Hepatocyte (in vitro differentiated cells): ENCODE measurements around the gene TMEM258. TPM values are rescaled to one million over a fixed set of nuclear protein-coding genes. Genes with fewer than 3 reads are reported as not detected.

ENCODE experiments used
- DNase-seq: peaks from one replicate; pipeline ENCODE4 v3.0.0-alpha.2; 2016; ENCODE audit warnings: low spot score
- H2AFZ ChIP-seq: fragments of 200-600 bp; sonication (generic); 2 replicates; pipeline ENCODE4 v1.6.0; 2016; ENCODE audit warnings: antibody characterized with exemption, mild to moderate bottlenecking
- H3K27ac ChIP-seq: fragments of 200-600 bp; sonication (generic); 2 replicates; pipeline ENCODE4 v1.5.1; 2016; ENCODE audit warnings: mild to moderate bottlenecking
- H3K27me3 ChIP-seq: fragments of 200-600 bp; sonication (generic); 2 replicates; pipeline ENCODE4 v1.6.1; 2016
- H3K36me3 ChIP-seq: fragments of 200-600 bp; sonication (generic); replicated peaks from 2 replicates; pipeline ENCODE4 v1.5.1; 2016; ENCODE audit warnings: low read depth; ENCODE audit not compliant: insufficient read depth
- H3K4me1 ChIP-seq: fragments of 200-600 bp; sonication (generic); 2 replicates; pipeline ENCODE4 v1.5.1; 2016; ENCODE audit warnings: mild to moderate bottlenecking, moderate library complexity; ENCODE audit not compliant: insufficient read depth
- H3K4me2 ChIP-seq: fragments of 200-600 bp; sonication (generic); 2 replicates; pipeline ENCODE4 v1.6.0; 2016
- H3K4me3 ChIP-seq: fragments of 200-600 bp; sonication (generic); 2 replicates; pipeline ENCODE4 v1.5.1; 2016; ENCODE audit warnings: mild to moderate bottlenecking
- H3K79me2 ChIP-seq: fragments of 200-600 bp; sonication (generic); 2 replicates; pipeline ENCODE4 v1.6.0; 2017; ENCODE audit warnings: mild to moderate bottlenecking
- H3K9me2 ChIP-seq: fragments of 200-600 bp; sonication (generic); replicated peaks from 2 replicates; pipeline ENCODE4 v1.6.0; 2017; ENCODE audit warnings: mild to moderate bottlenecking; ENCODE audit not compliant: insufficient read depth
- H3K9me3 ChIP-seq: fragments of 200-600 bp; sonication (generic); 2 replicates; pipeline ENCODE4 v1.5.1; 2016; ENCODE audit warnings: low read depth, mild to moderate bottlenecking
- H4K20me1 ChIP-seq: fragments of 200-600 bp; sonication (generic); 2 replicates; pipeline ENCODE4 v1.6.0; 2016; ENCODE audit warnings: mild to moderate bottlenecking; ENCODE audit not compliant: insufficient read depth, poor library complexity, severe bottlenecking
- EZH2 ChIP-seq: fragments of 200-600 bp; sonication (generic); IDR thresholded peaks from 2 replicates; pipeline ENCODE4 v1.6.1; 2016; ENCODE audit warnings: antibody characterized with exemption, mild to moderate bottlenecking, borderline replicate concordance
- EZH2phosphoT487 ChIP-seq: fragments of 200-600 bp; sonication (generic); IDR thresholded peaks from one replicate; pipeline ENCODE4 v1.6.1; 2018; ENCODE audit warnings: antibody characterized with exemption, mild to moderate bottlenecking, low read depth, moderate library complexity; ENCODE audit not compliant: unreplicated experiment, severe bottlenecking
- WGBS: methylation state at CpG from one replicate; pipeline ENCODE4 v1.1.6; 2016; ENCODE audit warnings: low lambda C conversion rate; ENCODE audit errors: missing lambda C conversion rate; 5-methylcytosine and 5-hydroxymethylcytosine counted together
- polyA plus RNA-seq: library from polyadenylated mRNA; unstranded; fragments of >200 nt; fragmentation: Nextera tagmentation; extraction: Ambion mirVana; gene quantifications from 2 replicates; pipeline ENCODE4 v1.2.1, GENCODE V29; 2016
- total RNA-seq: library from RNA; depleted of rRNA; stranded (reverse); fragments of >200 nt; gene quantifications from 2 replicates; pipeline ENCODE4 v1.2.3, GENCODE V29; 2014
- TF ChIP-seq, protein P1 (sequence below): fragments of 200-600 bp; sonication (generic); IDR thresholded peaks from 2 replicates; pipeline ENCODE4 v1.5.1; 2016; ENCODE audit warnings: antibody characterized with exemption, mild to moderate bottlenecking; ENCODE audit not compliant: poor library complexity

The TMEM258 gene
- total and polyA plus RNA-seq, 2 experiments from 2014 or later = 64.7 to 253 TPM

GRCh38 chr11:61768376-61769076 is 23.9 kb downstream of the TMEM258 start:
- Histone ChIP-seq H3K79me2 (peaks cover 29% of the 10 kb centered on the region), H3K36me3 (no peaks in the 10 kb centered on the region), H4K20me1 (no peaks in the 10 kb centered on the region), H3K4me1 (peaks cover 83% of the 10 kb centered on the region), H3K4me2 (peak overlapping the region; percentile 58), H2AFZ (no peak overlapping the region), H3K9me2 (no peaks in the 10 kb centered on the region), H3K27me3 (no peaks in the 10 kb centered on the region), H3K27ac (peak overlapping the region; percentile 75), H3K4me3 (no peak overlapping the region), H3K9me3 (no peaks in the 10 kb centered on the region)
- no peak for TF ChIP-seq EZH2phosphoT487
- no peak for TF ChIP-seq EZH2
- TF ChIP-seq, protein P1, sequence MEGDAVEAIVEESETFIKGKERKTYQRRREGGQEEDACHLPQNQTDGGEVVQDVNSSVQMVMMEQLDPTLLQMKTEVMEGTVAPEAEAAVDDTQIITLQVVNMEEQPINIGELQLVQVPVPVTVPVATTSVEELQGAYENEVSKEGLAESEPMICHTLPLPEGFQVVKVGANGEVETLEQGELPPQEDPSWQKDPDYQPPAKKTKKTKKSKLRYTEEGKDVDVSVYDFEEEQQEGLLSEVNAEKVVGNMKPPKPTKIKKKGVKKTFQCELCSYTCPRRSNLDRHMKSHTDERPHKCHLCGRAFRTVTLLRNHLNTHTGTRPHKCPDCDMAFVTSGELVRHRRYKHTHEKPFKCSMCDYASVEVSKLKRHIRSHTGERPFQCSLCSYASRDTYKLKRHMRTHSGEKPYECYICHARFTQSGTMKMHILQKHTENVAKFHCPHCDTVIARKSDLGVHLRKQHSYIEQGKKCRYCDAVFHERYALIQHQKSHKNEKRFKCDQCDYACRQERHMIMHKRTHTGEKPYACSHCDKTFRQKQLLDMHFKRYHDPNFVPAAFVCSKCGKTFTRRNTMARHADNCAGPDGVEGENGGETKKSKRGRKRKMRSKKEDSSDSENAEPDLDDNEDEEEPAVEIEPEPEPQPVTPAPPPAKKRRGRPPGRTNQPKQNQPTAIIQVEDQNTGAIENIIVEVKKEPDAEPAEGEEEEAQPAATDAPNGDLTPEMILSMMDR = no peak
- 79% methylated on average over 11 of the region's 11 CpGs for WGBS
- DNase-seq = no peak

- H3K27me3 ChIP-seq = no peaks in the 10 kb centered on the region
- TF ChIP-seq EZH2phosphoT487 (no peak), EZH2 (no peak)
- TF ChIP-seq, protein P1 = no peak
- peak overlapping the region; percentile 89 for H3K27ac ChIP-seq
- no peak for DNase-seq
- peaks cover 83% of the 10 kb centered on the region for H3K4me1 ChIP-seq
- H2AFZ ChIP-seq = no peak overlapping the region
- no peak overlapping the region for H3K4me2 ChIP-seq
- 55% methylated on average over 13 of the region's 13 CpGs for WGBS
- H3K79me2 ChIP-seq = peaks cover 48% of the 10 kb centered on the region
- H3K9me3 ChIP-seq = no peaks in the 10 kb centered on the region
- no peaks in the 10 kb centered on the region for H3K36me3 ChIP-seq
- no peaks in the 10 kb centered on the region for H3K9me2 ChIP-seq
- no peaks in the 10 kb centered on the region for H4K20me1 ChIP-seq
- no peak overlapping the region for H3K4me3 ChIP-seq
Measured at GRCh38 chr11:61766353-61766841, 26.0 kb downstream of the TMEM258 start.

GRCh38 chr11:61765550-61766253 is 26.7 kb downstream of the TMEM258 start:
- 93% methylated on average over 12 of the region's 26 CpGs for WGBS
- H3K9me2 ChIP-seq = no peaks in the 10 kb centered on the region
- H3K79me2 ChIP-seq = peaks cover 55% of the 10 kb centered on the region
- H3K36me3 ChIP-seq = no peaks in the 10 kb centered on the region
- H3K4me1 ChIP-seq = peaks cover 88% of the 10 kb centered on the region
- H2AFZ ChIP-seq = no peak overlapping the region
- H3K9me3 ChIP-seq = no peaks in the 10 kb centered on the region
- no peaks in the 10 kb centered on the region for H4K20me1 ChIP-seq
- TF ChIP-seq EZH2phosphoT487 (no peak), EZH2 (no peak)
- TF ChIP-seq, protein P1 = no peak
- H3K27me3 ChIP-seq = no peaks in the 10 kb centered on the region
- no peak overlapping the region for H3K4me3 ChIP-seq
- no peak for DNase-seq
- H3K27ac ChIP-seq = peak overlapping the region; percentile 89
- H3K4me2 ChIP-seq = no peak overlapping the region
